Measurements from ENCODE around the gene BTBD9. TPM values are rescaled to one million over a fixed set of nuclear protein-coding genes. Genes with fewer than 3 reads are reported as not detected.

BTBD9 gene
- total and polyA plus RNA-seq, 9 of the 15 experiments (the other 6 are each of a cell fraction or from before 2014, with no cell fraction given): 0.08 to 1.6 (median 0.58) TPM

DNA sequence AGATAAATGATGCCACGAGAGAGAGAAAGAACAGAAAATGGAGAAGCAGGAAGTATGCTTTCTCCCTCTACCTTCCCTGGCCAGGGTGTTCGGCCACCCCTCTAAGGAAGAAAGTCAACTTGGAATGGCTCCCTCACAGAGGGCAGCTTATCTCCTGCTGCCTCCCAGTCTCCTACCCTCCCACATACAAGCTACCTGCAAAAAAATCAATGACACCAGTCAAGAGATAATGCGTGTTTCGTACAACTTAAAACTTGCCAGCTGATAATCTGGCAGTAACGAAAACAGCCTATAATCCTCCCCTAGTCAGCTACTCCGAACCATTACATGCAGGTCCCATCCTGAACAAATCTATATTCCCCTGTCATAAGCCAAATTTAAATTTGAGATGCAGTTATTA is 61.7 kb downstream of the BTBD9 start (continued):
- TF ChIP-seq, protein P1, sequence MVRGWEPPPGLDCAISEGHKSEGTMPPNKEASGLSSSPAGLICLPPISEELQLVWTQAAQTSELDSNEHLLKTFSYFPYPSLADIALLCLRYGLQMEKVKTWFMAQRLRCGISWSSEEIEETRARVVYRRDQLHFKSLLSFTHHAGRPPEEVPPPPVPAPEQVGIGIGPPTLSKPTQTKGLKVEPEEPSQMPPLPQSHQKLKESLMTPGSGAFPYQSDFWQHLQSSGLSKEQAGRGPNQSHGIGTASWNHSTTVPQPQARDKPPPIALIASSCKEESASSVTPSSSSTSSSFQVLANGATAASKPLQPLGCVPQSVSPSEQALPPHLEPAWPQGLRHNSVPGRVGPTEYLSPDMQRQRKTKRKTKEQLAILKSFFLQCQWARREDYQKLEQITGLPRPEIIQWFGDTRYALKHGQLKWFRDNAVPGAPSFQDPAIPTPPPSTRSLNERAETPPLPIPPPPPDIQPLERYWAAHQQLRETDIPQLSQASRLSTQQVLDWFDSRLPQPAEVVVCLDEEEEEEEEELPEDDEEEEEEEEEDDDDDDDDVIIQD (CRISPR knock-in tag; IDR thresholded peaks at IDR 0.05): no peak
- no peak for TF ChIP-seq SRSF1 (IDR thresholded peaks at IDR 0.05; ENCODE audit: low read depth, low read length)
- no peak for TF ChIP-seq SMAD4 (CRISPR knock-in tag; conservative IDR thresholded peaks at IDR 0.05)
- TF ChIP-seq DACH1 (IDR thresholded peaks at IDR 0.05; ENCODE audit: partially characterized antibody): peak; percentile 59
- no peak for TF ChIP-seq TEAD1 (CRISPR knock-in tag; IDR thresholded peaks at IDR 0.05)
- no peak for TF ChIP-seq L3MBTL2 (IDR thresholded peaks at IDR 0.05)
- TF ChIP-seq BACH1 (tag; IDR thresholded peaks at IDR 0.05): no peak
- TF ChIP-seq, protein P2, sequence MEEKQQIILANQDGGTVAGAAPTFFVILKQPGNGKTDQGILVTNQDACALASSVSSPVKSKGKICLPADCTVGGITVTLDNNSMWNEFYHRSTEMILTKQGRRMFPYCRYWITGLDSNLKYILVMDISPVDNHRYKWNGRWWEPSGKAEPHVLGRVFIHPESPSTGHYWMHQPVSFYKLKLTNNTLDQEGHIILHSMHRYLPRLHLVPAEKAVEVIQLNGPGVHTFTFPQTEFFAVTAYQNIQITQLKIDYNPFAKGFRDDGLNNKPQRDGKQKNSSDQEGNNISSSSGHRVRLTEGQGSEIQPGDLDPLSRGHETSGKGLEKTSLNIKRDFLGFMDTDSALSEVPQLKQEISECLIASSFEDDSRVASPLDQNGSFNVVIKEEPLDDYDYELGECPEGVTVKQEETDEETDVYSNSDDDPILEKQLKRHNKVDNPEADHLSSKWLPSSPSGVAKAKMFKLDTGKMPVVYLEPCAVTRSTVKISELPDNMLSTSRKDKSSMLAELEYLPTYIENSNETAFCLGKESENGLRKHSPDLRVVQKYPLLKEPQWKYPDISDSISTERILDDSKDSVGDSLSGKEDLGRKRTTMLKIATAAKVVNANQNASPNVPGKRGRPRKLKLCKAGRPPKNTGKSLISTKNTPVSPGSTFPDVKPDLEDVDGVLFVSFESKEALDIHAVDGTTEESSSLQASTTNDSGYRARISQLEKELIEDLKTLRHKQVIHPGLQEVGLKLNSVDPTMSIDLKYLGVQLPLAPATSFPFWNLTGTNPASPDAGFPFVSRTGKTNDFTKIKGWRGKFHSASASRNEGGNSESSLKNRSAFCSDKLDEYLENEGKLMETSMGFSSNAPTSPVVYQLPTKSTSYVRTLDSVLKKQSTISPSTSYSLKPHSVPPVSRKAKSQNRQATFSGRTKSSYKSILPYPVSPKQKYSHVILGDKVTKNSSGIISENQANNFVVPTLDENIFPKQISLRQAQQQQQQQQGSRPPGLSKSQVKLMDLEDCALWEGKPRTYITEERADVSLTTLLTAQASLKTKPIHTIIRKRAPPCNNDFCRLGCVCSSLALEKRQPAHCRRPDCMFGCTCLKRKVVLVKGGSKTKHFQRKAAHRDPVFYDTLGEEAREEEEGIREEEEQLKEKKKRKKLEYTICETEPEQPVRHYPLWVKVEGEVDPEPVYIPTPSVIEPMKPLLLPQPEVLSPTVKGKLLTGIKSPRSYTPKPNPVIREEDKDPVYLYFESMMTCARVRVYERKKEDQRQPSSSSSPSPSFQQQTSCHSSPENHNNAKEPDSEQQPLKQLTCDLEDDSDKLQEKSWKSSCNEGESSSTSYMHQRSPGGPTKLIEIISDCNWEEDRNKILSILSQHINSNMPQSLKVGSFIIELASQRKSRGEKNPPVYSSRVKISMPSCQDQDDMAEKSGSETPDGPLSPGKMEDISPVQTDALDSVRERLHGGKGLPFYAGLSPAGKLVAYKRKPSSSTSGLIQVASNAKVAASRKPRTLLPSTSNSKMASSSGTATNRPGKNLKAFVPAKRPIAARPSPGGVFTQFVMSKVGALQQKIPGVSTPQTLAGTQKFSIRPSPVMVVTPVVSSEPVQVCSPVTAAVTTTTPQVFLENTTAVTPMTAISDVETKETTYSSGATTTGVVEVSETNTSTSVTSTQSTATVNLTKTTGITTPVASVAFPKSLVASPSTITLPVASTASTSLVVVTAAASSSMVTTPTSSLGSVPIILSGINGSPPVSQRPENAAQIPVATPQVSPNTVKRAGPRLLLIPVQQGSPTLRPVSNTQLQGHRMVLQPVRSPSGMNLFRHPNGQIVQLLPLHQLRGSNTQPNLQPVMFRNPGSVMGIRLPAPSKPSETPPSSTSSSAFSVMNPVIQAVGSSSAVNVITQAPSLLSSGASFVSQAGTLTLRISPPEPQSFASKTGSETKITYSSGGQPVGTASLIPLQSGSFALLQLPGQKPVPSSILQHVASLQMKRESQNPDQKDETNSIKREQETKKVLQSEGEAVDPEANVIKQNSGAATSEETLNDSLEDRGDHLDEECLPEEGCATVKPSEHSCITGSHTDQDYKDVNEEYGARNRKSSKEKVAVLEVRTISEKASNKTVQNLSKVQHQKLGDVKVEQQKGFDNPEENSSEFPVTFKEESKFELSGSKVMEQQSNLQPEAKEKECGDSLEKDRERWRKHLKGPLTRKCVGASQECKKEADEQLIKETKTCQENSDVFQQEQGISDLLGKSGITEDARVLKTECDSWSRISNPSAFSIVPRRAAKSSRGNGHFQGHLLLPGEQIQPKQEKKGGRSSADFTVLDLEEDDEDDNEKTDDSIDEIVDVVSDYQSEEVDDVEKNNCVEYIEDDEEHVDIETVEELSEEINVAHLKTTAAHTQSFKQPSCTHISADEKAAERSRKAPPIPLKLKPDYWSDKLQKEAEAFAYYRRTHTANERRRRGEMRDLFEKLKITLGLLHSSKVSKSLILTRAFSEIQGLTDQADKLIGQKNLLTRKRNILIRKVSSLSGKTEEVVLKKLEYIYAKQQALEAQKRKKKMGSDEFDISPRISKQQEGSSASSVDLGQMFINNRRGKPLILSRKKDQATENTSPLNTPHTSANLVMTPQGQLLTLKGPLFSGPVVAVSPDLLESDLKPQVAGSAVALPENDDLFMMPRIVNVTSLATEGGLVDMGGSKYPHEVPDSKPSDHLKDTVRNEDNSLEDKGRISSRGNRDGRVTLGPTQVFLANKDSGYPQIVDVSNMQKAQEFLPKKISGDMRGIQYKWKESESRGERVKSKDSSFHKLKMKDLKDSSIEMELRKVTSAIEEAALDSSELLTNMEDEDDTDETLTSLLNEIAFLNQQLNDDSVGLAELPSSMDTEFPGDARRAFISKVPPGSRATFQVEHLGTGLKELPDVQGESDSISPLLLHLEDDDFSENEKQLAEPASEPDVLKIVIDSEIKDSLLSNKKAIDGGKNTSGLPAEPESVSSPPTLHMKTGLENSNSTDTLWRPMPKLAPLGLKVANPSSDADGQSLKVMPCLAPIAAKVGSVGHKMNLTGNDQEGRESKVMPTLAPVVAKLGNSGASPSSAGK (IDR thresholded peaks at IDR 0.05): no peak
- TF ChIP-seq CBFA2T2 (conservative IDR thresholded peaks at IDR 0.05): peak; percentile 78
- TF ChIP-seq, protein P3, sequence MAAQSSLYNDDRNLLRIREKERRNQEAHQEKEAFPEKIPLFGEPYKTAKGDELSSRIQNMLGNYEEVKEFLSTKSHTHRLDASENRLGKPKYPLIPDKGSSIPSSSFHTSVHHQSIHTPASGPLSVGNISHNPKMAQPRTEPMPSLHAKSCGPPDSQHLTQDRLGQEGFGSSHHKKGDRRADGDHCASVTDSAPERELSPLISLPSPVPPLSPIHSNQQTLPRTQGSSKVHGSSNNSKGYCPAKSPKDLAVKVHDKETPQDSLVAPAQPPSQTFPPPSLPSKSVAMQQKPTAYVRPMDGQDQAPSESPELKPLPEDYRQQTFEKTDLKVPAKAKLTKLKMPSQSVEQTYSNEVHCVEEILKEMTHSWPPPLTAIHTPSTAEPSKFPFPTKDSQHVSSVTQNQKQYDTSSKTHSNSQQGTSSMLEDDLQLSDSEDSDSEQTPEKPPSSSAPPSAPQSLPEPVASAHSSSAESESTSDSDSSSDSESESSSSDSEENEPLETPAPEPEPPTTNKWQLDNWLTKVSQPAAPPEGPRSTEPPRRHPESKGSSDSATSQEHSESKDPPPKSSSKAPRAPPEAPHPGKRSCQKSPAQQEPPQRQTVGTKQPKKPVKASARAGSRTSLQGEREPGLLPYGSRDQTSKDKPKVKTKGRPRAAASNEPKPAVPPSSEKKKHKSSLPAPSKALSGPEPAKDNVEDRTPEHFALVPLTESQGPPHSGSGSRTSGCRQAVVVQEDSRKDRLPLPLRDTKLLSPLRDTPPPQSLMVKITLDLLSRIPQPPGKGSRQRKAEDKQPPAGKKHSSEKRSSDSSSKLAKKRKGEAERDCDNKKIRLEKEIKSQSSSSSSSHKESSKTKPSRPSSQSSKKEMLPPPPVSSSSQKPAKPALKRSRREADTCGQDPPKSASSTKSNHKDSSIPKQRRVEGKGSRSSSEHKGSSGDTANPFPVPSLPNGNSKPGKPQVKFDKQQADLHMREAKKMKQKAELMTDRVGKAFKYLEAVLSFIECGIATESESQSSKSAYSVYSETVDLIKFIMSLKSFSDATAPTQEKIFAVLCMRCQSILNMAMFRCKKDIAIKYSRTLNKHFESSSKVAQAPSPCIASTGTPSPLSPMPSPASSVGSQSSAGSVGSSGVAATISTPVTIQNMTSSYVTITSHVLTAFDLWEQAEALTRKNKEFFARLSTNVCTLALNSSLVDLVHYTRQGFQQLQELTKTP (IDR thresholded peaks at IDR 0.05; ENCODE audit: low read depth in 1 of 2, partially characterized antibody in 2 of 2): peak in 1 of 2 experiments; percentile 46
- no peak for TF ChIP-seq GABPB1 (CRISPR knock-in tag; IDR thresholded peaks at IDR 0.05)
- no peak for TF ChIP-seq KLF16 (IDR thresholded peaks at IDR 0.05)
